GM18870 (cell line): Measurements from ENCODE around the gene C9orf43.
"Not testable (repeated sequence)": the region's sequence is repeated elsewhere in the genome, so short reads cannot be mapped to it uniquely, and the experiment has no call there.

Experiments
- ATAC-seq: cut with Tn5 transposase; IDR thresholded peaks from one replicate; pipeline ENCODE4 v1.9.1; 2021; ENCODE audit warnings: moderate library complexity; ENCODE audit not compliant: unreplicated experiment

The C9orf43 gene

GRCh38 chr9:113381441-113381840, 29.1 kb upstream of the C9orf43 start:
- ATAC-seq = not testable (repeated sequence)

GRCh38 chr9:113381909-113382411, 28.6 kb upstream of the C9orf43 start:
- no peak for ATAC-seq

GRCh38 chr9:113386571-113387393, 23.8 kb upstream of the C9orf43 start:
- ATAC-seq = no peak

GRCh38 chr9:113387560-113388230, 22.9 kb upstream of the C9orf43 start:
- no peak for ATAC-seq

DNA sequence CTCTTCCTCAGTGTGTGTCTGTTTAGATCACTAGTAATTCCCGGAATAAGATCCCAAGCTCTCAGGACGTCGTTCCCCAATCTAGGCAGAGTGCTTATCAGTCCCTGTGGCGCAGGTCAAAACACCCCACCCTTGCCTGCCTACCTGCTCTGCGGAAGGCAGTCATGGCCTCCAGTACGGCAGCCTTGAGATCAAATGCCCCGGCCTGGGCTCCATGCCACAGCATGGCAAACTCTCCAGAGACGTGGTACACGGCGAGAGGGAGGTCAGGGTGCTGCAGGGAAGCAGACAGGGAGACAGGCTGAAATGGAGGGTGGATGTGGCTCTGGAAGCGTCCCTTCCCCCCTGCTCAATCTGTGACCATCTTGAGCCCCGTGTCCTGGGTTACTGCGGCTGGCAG, 21.7 kb upstream of the C9orf43 start:
- ATAC-seq = no peak

DNA sequence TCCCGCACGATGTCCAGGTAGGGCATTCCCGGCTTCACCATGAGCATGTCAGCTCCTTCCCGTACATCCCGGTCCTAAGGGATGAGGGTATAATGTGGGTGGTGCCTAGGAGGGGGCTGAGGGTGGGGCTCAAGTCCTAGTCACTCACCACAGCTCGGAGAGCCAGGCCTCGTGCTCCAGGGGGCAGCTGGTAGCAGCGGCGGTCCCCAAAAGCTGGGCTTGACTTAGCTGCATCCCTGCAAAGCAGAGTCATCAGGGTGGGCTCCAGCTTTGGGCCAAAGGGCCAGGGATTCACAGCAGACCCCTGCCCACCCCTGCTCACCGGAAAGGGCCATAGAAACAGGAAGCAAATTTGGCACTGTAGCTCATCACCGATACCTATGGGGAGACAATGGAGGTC, 21.1 kb upstream of the C9orf43 start:
- no peak for ATAC-seq

- no peak for ATAC-seq
Observed at GRCh38 chr9:113390192-113390960, 20.2 kb upstream of the C9orf43 start.

GRCh38 chr9:113391917-113392316, 18.6 kb upstream of the C9orf43 start:
- ATAC-seq = no peak

GRCh38 chr9:113393281-113393680, 17.3 kb upstream of the C9orf43 start:
- ATAC-seq = no peak

GRCh38 chr9:113395000-113395861, 15.3 kb upstream of the C9orf43 start:
- no peak for ATAC-seq

- ATAC-seq = no peak
Observed at GRCh38 chr9:113397203-113397631, 13.3 kb upstream of the C9orf43 start.

DNA sequence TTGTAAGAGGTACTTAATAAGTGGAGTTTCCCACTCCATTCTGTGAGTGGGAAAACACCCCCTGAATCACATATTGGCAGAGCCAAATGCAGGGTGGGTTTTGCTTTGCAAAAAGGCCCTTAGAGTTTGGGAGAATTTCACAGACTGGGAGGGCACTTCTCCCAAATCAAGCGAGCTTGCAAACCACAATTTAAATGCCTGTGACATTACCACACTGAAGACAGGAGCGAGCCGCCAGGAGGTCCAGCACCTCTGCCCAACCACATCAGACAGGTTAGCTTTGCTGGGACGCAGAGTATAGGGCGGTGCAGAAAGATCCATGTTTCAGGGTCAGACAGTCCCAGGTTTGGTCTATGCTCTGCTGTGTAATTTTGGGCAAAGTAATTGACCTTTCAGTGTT, 11.8 kb upstream of the C9orf43 start:
- ATAC-seq = no peak

GRCh38 chr9:113399646-113400200, 10.8 kb upstream of the C9orf43 start:
- ATAC-seq = no peak

DNA sequence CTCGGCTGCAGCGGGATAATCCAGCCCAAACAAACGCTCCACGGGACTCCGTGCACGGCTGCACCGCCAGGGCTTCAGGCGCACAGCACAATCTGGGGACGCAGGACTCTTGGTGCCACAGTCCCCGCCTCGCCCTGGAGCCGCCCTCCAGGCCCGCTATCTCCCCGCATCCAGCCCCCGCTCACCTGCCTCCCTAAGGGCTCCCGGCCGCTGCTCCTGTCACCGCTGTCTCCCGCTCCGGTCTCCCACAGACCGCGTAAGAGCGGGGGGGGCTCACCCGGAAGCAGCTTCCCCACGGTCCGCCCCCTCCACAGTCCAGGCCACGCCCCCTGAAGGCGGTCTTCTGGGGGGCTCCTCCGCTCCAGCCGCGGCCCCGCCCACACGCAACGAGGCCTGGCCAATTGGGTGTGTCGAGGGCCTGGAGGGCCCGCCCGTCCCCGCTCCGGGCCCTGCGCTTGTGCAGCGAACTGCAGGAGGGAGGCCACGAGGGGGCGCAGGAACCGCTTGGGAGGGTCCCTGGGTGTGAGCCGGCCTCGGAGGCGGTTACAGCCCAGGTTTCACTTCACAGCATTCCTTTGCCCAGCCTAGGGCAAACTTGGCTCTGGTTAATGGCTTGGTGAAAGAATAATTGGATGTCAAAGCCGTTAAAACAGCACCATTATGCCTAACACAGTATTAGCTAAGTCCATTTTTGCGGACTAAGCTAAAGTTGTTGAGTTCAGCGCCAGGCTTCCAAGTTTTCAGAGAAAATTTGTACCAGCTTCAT, 9.3 kb upstream of the C9orf43 start, which contains the start of gene ALAD:
Gene ALAD, minus strand, starts transcription at position 258 of the 766 bp plus-strand sequence. CDS start 7,725 bp downstream, outside the sequence.
- peak; percentile 78 for ATAC-seq

- ATAC-seq = no peak
Observed at GRCh38 chr9:113403646-113404045, 6.9 kb upstream of the C9orf43 start.

DNA sequence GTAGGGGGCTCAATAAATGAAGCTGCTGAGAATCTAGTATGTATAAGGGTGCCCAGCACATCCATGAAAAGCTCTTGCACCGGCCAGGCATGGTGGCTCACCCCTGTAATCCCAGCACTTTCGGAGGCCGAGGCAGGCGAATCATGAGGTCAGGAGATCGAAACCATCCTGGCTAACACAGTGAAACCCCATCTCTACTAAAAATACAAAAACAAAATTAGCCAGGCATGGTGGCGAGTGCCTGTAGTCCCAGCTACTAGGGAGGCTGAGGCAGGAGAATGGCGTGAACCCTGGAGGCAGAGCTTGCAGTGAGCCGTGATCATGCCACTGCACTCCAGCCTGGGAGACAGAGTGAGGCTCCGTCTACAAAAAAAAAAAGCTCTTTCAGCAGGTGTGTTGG, 4.2 kb upstream of the C9orf43 start:
- not testable (repeated sequence) for ATAC-seq

DNA sequence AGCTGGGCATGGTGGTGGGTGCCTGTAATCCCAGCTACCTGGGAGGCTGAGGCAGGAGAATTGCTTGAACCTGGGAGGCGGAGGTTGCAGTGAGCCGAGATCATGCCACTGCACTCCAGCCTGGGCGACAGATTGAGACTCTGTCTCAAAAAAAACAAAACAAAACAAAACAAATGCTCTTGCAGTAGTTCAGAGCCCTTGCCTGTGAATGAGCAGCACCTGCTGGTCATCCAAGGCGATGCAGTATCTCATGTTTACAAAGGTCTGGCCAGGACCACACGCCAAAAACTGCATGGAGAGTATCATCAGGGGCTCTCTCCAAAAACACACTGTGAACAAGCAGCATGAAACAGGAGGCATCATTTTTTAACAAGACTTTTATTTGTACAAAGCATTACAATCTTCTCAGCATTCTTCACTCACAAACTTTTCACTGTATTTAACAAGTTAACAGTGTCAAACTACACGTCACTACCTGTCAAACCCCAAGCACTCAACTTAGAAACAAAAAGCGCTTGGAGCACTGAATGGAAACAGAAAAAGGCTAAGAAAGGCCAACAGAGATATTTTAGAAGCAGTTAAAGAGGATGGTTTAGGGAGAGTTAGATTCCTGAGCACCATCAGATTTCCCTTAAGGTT, 3.6 kb upstream of the C9orf43 start:
- not testable (repeated sequence) for ATAC-seq

- ATAC-seq = no peak
Observed at GRCh38 chr9:113409481-113409880, 1.1 kb upstream of the C9orf43 start.

DNA sequence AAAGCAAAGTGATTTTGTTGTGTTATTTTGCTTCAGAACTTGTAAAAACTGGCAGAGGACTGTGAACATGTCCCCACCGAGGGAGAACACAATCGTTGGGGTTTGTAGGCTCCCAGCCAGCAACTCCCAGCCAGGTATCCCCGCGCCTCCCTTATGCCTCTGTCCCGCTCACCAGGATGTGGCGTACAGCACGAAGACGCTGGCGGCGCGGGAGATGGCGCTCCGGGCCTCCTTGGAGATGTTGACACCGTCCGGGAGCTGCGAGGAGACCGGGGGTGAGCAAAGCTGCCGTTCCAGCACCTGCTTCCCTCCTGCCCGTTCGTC, 702 bp upstream of the C9orf43 start:
- ATAC-seq = no peak
